BLaER1 (cell line): ENCODE data around the gene MRPS2.

ENCODE experiments used
- H3K27ac ChIP-seq: shearing (Covaris generic); formaldehyde crosslinking; 2 replicates; pipeline ENCODE4 v1.8.1; 2022
- H3K27me3 ChIP-seq: shearing (Covaris generic); formaldehyde crosslinking; 2 replicates; pipeline ENCODE4 v1.8.1; 2022
- H3K36me3 ChIP-seq: shearing (Covaris generic); formaldehyde crosslinking; 2 replicates; pipeline ENCODE4 v1.8.1; 2022
- H3K4me1 ChIP-seq: shearing (Covaris generic); formaldehyde crosslinking; 2 replicates; pipeline ENCODE4 v1.8.1; 2022
- H3K4me2 ChIP-seq: shearing (Covaris generic); formaldehyde crosslinking; 2 replicates; pipeline ENCODE4 v1.8.1; 2022
- H3K4me3 ChIP-seq: shearing (Covaris generic); formaldehyde crosslinking; 2 replicates; pipeline ENCODE4 v1.8.1; 2022
- H3K9ac ChIP-seq: shearing (Covaris generic); formaldehyde crosslinking; 2 replicates; pipeline ENCODE4 v1.8.1; 2022
- H3K9me3 ChIP-seq: shearing (Covaris generic); formaldehyde crosslinking; 2 replicates; pipeline ENCODE4 v1.8.1; 2022
- H4K20me1 ChIP-seq: shearing (Covaris generic); formaldehyde crosslinking; 2 replicates; pipeline ENCODE4 v1.8.1; 2022
- Cebpa-rat ChIP-seq: shearing (Covaris generic); IDR thresholded peaks from 2 replicates; pipeline ENCODE4 v1.8.1; 2022

The MRPS2 gene

GRCh38 chr9:135480071-135480939 is 20.2 kb upstream of the MRPS2 start:
- Histone ChIP-seq H3K36me3 (peaks cover 15% of the 10 kb centered on the region; the same call in 1 of the 2 replicates), H3K9ac (peak overlapping the region; percentile 67), H3K4me3 (peak overlapping the region; percentile 83), H3K27me3 (peaks cover 64% of the 10 kb centered on the region), H4K20me1 (peaks cover 64% of the 10 kb centered on the region), H3K9me3 (no peaks in the 10 kb centered on the region), H3K4me1 (peaks cover 21% of the 10 kb centered on the region), H3K4me2 (peak overlapping the region; percentile 96), H3K27ac (no peak overlapping the region)
- TF ChIP-seq Cebpa-rat, result no peak

- Histone ChIP-seq H3K27me3 (peaks cover 64% of the 10 kb centered on the region), H3K4me2 (peak overlapping the region; percentile 96), H4K20me1 (peaks cover 64% of the 10 kb centered on the region), H3K36me3 (peaks cover 22% of the 10 kb centered on the region; the same call in 1 of the 2 replicates), H3K27ac (no peak overlapping the region), H3K9me3 (no peaks in the 10 kb centered on the region), H3K9ac (peak overlapping the region; percentile 67), H3K4me1 (peaks cover 21% of the 10 kb centered on the region), H3K4me3 (peak overlapping the region; percentile 83)
- no peak for TF ChIP-seq Cebpa-rat
These were observed 19.6 kb upstream of the MRPS2 start for GRCh38 chr9:135480940-135481310.

GRCh38 chr9:135482015-135482754 is 18.3 kb upstream of the MRPS2 start:
- Histone ChIP-seq H3K9ac (no peak overlapping the region), H3K9me3 (no peaks in the 10 kb centered on the region), H4K20me1 (peaks cover 59% of the 10 kb centered on the region), H3K27me3 (peaks cover 55% of the 10 kb centered on the region), H3K27ac (no peak overlapping the region), H3K4me1 (peaks cover 21% of the 10 kb centered on the region), H3K4me2 (no peak overlapping the region), H3K4me3 (no peak overlapping the region), H3K36me3 (peaks cover 34% of the 10 kb centered on the region; the same call in 1 of the 2 replicates)
- TF ChIP-seq Cebpa-rat, result no peak

GRCh38 chr9:135484460-135485277 is 15.8 kb upstream of the MRPS2 start:
- Histone ChIP-seq H3K36me3 (peaks cover 42% of the 10 kb centered on the region; the same call in 1 of the 2 replicates), H3K27ac (no peak overlapping the region), H3K9me3 (no peaks in the 10 kb centered on the region), H3K27me3 (peaks cover 31% of the 10 kb centered on the region), H3K4me3 (no peak overlapping the region), H3K4me2 (no peak overlapping the region), H4K20me1 (peaks cover 48% of the 10 kb centered on the region), H3K4me1 (peaks cover 23% of the 10 kb centered on the region), H3K9ac (no peak overlapping the region)
- no peak for TF ChIP-seq Cebpa-rat

- Histone ChIP-seq H3K27me3 (peaks cover 26% of the 10 kb centered on the region), H3K4me1 (peaks cover 21% of the 10 kb centered on the region), H4K20me1 (peaks cover 46% of the 10 kb centered on the region), H3K27ac (no peak overlapping the region), H3K9ac (no peak overlapping the region), H3K4me3 (no peak overlapping the region), H3K4me2 (no peak overlapping the region), H3K9me3 (no peaks in the 10 kb centered on the region), H3K36me3 (peaks cover 42% of the 10 kb centered on the region; the same call in 1 of the 2 replicates)
- TF ChIP-seq Cebpa-rat, result no peak
These were observed 15.1 kb upstream of the MRPS2 start for GRCh38 chr9:135485385-135485784.

- no peak for TF ChIP-seq Cebpa-rat
- no peak overlapping the region for H3K4me3 ChIP-seq
- H3K27me3 ChIP-seq, result peaks cover 22% of the 10 kb centered on the region
These were observed 14.7 kb upstream of the MRPS2 start for GRCh38 chr9:135485832-135486231.

GRCh38 chr9:135486267-135487065 is 14.0 kb upstream of the MRPS2 start:
- peaks cover 35% of the 10 kb centered on the region for H4K20me1 ChIP-seq
- no peak overlapping the region for H3K4me3 ChIP-seq
- peaks cover 10% of the 10 kb centered on the region for H3K4me1 ChIP-seq
- H3K9me3 ChIP-seq, result no peaks in the 10 kb centered on the region
- no peak overlapping the region for H3K9ac ChIP-seq
- TF ChIP-seq Cebpa-rat, result no peak
- H3K27me3 ChIP-seq, result peaks cover 15% of the 10 kb centered on the region
- H3K27ac ChIP-seq, result no peak overlapping the region
- no peak overlapping the region for H3K4me2 ChIP-seq
- peaks cover 42% of the 10 kb centered on the region; the same call in 1 of the 2 replicates for H3K36me3 ChIP-seq

More at GRCh38 chr9:135485832-135486231, 14.7 kb upstream of the MRPS2 start:
- Histone ChIP-seq H3K27ac (no peak overlapping the region), H3K9ac (no peak overlapping the region), H3K9me3 (no peaks in the 10 kb centered on the region), H3K36me3 (peaks cover 42% of the 10 kb centered on the region; the same call in 1 of the 2 replicates), H3K4me2 (no peak overlapping the region), H4K20me1 (peaks cover 42% of the 10 kb centered on the region), H3K4me1 (peaks cover 17% of the 10 kb centered on the region)

GRCh38 chr9:135487281-135488012 is 13.0 kb upstream of the MRPS2 start:
- 0 out of 2 replicates have a peak, but pooled peaks cover 27% of the 10 kb centered on the region for H4K20me1 ChIP-seq
- no peak overlapping the region for H3K9ac ChIP-seq
- no peak overlapping the region for H3K4me2 ChIP-seq
- peaks cover 42% of the 10 kb centered on the region; the same call in 1 of the 2 replicates for H3K36me3 ChIP-seq
- H3K27ac ChIP-seq, result no peak overlapping the region
- H3K27me3 ChIP-seq, result peaks cover 7% of the 10 kb centered on the region; the same call in 1 of the 2 replicates
- TF ChIP-seq Cebpa-rat, result no peak
- peaks cover 7% of the 10 kb centered on the region for H3K4me1 ChIP-seq
- H3K9me3 ChIP-seq, result no peaks in the 10 kb centered on the region
- no peak overlapping the region for H3K4me3 ChIP-seq
